Gastroesophageal sphincter (tissue), 3 donors: ENCODE measurements around the gene CLASP1.

Experiments used
- CTCF ChIP-seq, 4 experiments: fragments of 200-600 bp in 2 of 4; fragments of 450-650 bp in 2 of 4; sonication (generic) in 1 of 4; IDR thresholded peaks; one replicate each; pipeline ENCODE4 v1.5.1; 2017 to 2019; ENCODE audit warnings: antibody characterized with exemption in 4 of 4, mild to moderate bottlenecking in 2 of 4, moderate library complexity in 2 of 4
- POLR2A ChIP-seq, 2 donors: fragments of 450-650 bp; IDR thresholded peaks; one replicate each; pipeline ENCODE4 v1.6.1; 2017; ENCODE audit warnings: antibody characterized with exemption in 2 of 2, mild to moderate bottlenecking in 2 of 2, moderate library complexity in 1 of 2

DNA sequence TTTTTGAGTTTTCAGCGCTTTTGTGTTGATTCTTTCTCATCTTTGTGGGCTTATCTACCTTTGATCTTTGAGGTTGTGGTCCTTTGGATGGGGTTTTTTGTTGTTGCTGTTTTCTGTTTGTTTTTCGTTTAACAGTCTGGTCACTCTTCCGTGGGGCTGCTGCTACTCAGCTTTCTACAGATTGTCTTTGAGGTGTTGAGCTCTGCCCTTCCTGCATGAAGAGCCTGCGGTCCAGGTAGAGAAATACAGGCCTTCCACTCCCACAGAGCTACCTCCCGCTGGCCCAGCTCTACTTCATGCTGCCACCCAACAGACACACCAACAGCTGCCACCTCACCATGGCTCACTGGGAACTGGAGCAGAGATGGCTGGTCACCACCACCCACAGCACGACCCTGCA, 180.3 kb downstream of the CLASP1 start:
- no peak for TF ChIP-seq CTCF (IDR thresholded peaks at IDR 0.05)
- no peak for TF ChIP-seq POLR2A (IDR thresholded peaks at IDR 0.05)
